ENCODE results near the gene KRTAP10-5. TPM values are rescaled to one million over a fixed set of nuclear protein-coding genes. Genes with fewer than 3 reads are reported as not detected.

The KRTAP10-5 gene
- total RNA-seq, 1 experiment from 2014 or later: not detected

DNA sequence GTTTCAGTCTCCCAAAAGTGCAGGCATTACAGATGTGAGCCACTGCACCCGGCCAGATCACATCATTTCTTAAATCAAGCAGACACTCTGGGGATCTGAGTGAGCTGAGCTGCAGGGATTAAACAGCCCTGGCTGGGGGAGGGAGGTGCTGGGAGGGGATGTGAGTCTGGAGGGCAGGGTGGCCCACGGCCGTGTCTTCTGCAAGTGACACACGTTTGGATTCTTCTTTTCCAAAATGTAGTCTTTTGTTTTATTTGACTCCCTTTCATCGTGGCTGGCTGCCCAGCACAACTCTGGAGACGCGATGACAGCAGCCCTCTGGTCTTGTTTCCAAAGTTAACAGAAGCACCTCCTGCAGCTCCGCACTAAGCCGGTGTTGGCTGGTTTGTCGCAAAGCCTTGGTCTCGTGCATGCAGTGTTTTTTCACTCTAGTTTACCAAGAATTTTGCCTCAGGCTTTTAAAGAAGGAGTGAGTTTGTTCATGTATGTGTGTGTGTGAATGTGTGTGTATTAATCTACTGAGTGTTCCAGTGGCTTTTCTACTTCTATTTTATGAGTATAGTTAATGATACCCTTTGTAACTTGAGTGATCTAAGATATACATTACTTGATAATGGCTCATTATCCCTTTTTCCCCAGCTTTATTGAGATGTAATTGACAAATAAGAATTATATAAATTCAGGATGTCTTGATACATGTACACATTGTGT lies 2.8 kb upstream of the KRTAP10-5 start:
- H3K9ac ChIP-seq (ENCODE audit: low read length): no peak overlapping the region
- no peak overlapping the region for H3K4me2 ChIP-seq (ENCODE audit: low read length)
- no peaks in the 10 kb centered on the region for H4K20me1 ChIP-seq (ENCODE audit: insufficient read depth)
- H3K4me1 ChIP-seq (ENCODE audit: control insufficient read depth in 1 of 2, insufficient read depth in 2 of 2, low read length in 2 of 2): no peaks in the 10 kb centered on the region
- DNase-seq (ENCODE audit: low read depth, low spot score): no peak
- RAD21 ChIA-PET (ENCODE audit: low non-redundant PET in 1 of 2, low total read pairs in 2 of 2, uncharacterized antibody in 2 of 2, unreplicated experiment in 2 of 2): no interaction called here
- H3K9me2 ChIP-seq (ENCODE audit: insufficient read depth): no peaks in the 10 kb centered on the region
- no peak overlapping the region for H3K27ac ChIP-seq (ENCODE audit: low read depth, low read length)
- H3K79me2 ChIP-seq (ENCODE audit: insufficient read depth, low read length): no peaks in the 10 kb centered on the region
- BruUV-seq (replicated peaks): no TSS peak
- intact Hi-C loops (cut with micrococcal nuclease): no loop called here
- POLR2A ChIA-PET: no interaction called here
- H3K9me3 ChIP-seq (ENCODE audit: control insufficient read depth in 1 of 2, insufficient read depth in 1 of 2, low read depth in 1 of 2, low read length in 2 of 2): no peaks in the 10 kb centered on the region
- TF ChIP-seq SRF (IDR thresholded peaks at IDR 0.05; ENCODE audit: low read depth): no peak
- TF ChIP-seq FOSL1 (IDR thresholded peaks at IDR 0.05; ENCODE audit: low read depth): no peak
- TF ChIP-seq ELF1 (IDR thresholded peaks at IDR 0.05; ENCODE audit: borderline replicate concordance, low read depth): no peak
- no peak for TF ChIP-seq SP1 (IDR thresholded peaks at IDR 0.05; ENCODE audit: low read depth)
- TF ChIP-seq, protein P1, sequence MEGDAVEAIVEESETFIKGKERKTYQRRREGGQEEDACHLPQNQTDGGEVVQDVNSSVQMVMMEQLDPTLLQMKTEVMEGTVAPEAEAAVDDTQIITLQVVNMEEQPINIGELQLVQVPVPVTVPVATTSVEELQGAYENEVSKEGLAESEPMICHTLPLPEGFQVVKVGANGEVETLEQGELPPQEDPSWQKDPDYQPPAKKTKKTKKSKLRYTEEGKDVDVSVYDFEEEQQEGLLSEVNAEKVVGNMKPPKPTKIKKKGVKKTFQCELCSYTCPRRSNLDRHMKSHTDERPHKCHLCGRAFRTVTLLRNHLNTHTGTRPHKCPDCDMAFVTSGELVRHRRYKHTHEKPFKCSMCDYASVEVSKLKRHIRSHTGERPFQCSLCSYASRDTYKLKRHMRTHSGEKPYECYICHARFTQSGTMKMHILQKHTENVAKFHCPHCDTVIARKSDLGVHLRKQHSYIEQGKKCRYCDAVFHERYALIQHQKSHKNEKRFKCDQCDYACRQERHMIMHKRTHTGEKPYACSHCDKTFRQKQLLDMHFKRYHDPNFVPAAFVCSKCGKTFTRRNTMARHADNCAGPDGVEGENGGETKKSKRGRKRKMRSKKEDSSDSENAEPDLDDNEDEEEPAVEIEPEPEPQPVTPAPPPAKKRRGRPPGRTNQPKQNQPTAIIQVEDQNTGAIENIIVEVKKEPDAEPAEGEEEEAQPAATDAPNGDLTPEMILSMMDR (IDR thresholded peaks at IDR 0.05 in 2 of 3, conservative IDR thresholded peaks at IDR 0.05 in 1 of 3; ENCODE audit: borderline replicate concordance in 1 of 3, insufficient read depth in 1 of 3, low read depth in 2 of 3, low read length in 2 of 3): no peak
- no peak for TF ChIP-seq EGR1 (IDR thresholded peaks at IDR 0.05; ENCODE audit: low read depth)
- TF ChIP-seq CEBPB (IDR thresholded peaks at IDR 0.05; ENCODE audit: low read depth): no peak
- H3K36me3 ChIP-seq (ENCODE audit: control insufficient read depth in 1 of 2, insufficient read depth in 2 of 2, low read length in 2 of 2): no peaks in the 10 kb centered on the region
- ATAC-seq: no peak
- H3K27me3 ChIP-seq (ENCODE audit: insufficient read depth, low read length): peaks cover 25% of the 10 kb centered on the region
- H2AFZ ChIP-seq (ENCODE audit: low read depth, low read length, poor library complexity, severe bottlenecking): no peak overlapping the region
- no peak overlapping the region for H3K4me3 ChIP-seq (replicated peaks in 1 of 2; ENCODE audit: low read depth in 1 of 2, low read length in 2 of 2)
- CTCF ChIA-PET: no interaction called here

DNA sequence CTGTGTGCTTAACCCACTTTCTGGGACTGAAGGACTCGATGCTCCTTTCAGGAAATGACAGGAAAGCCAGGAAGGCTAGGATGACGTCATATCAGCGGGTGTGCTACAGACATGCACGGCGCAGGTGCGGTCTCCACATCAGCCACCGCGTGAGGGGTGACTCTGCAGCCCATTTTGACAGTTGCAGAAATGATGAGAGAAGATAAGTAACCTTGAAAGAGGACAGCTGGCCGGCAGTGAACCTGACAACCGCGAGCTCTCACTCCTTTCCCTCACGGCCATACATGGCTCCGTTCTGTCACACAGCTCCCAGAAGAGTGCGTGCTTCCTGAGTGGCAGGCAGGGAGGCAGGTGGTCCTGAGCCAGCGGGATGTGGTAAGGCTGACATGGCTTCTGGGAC lies 1.7 kb upstream of the KRTAP10-5 start:
- Histone ChIP-seq H3K27me3 (ENCODE audit: insufficient read depth, low read length) (peaks cover 25% of the 10 kb centered on the region), H3K36me3 (ENCODE audit: control insufficient read depth in 1 of 2, insufficient read depth in 2 of 2, low read length in 2 of 2) (no peaks in the 10 kb centered on the region), H3K9ac (ENCODE audit: low read length) (no peak overlapping the region), H3K9me2 (ENCODE audit: insufficient read depth) (no peaks in the 10 kb centered on the region), H3K4me3 (replicated peaks in 1 of 2; ENCODE audit: low read depth in 1 of 2, low read length in 2 of 2) (no peak overlapping the region), H3K27ac (ENCODE audit: low read depth, low read length) (no peak overlapping the region), H2AFZ (ENCODE audit: low read depth, low read length, poor library complexity, severe bottlenecking) (no peak overlapping the region), H3K79me2 (ENCODE audit: insufficient read depth, low read length) (no peaks in the 10 kb centered on the region), H3K9me3 (ENCODE audit: control insufficient read depth in 1 of 2, insufficient read depth in 1 of 2, low read depth in 1 of 2, low read length in 2 of 2) (no peaks in the 10 kb centered on the region; a peak in 2 of 4 replicates), H3K4me2 (ENCODE audit: low read length) (no peak overlapping the region), H4K20me1 (ENCODE audit: insufficient read depth) (no peaks in the 10 kb centered on the region), H3K4me1 (ENCODE audit: control insufficient read depth in 1 of 2, insufficient read depth in 2 of 2, low read length in 2 of 2) (no peaks in the 10 kb centered on the region)
- ATAC-seq: no peak
- DNase-seq (ENCODE audit: low read depth, low spot score): no peak
- RAD21 ChIA-PET (ENCODE audit: low non-redundant PET in 1 of 2, low total read pairs in 2 of 2, uncharacterized antibody in 2 of 2, unreplicated experiment in 2 of 2): no interaction called here
- no TSS peak for BruUV-seq (replicated peaks)
- POLR2A ChIA-PET: no interaction called here
- CTCF ChIA-PET: no interaction called here
- intact Hi-C loops (cut with micrococcal nuclease): no loop called here
- TF ChIP-seq YY1 (IDR thresholded peaks at IDR 0.05; ENCODE audit: extremely low read depth, insufficient replicate concordance, low read depth, low read length) (no peak), SRF (IDR thresholded peaks at IDR 0.05; ENCODE audit: low read depth) (no peak), POLR2A (IDR thresholded peaks at IDR 0.05; ENCODE audit: borderline replicate concordance, extremely low read depth, insufficient read depth, insufficient read length) (no peak), CEBPB (IDR thresholded peaks at IDR 0.05; ENCODE audit: low read depth) (no peak), RAD21 (IDR thresholded peaks at IDR 0.05; ENCODE audit: low read depth) (no peak), JUND (IDR thresholded peaks at IDR 0.05) (no peak), EGR1 (IDR thresholded peaks at IDR 0.05; ENCODE audit: low read depth) (no peak), EZH2phosphoT487 (IDR thresholded peaks at IDR 0.05; ENCODE audit: borderline replicate concordance) (no peak), CBX3 (IDR thresholded peaks at IDR 0.05; ENCODE audit: low read depth) (no peak), SIN3A (IDR thresholded peaks at IDR 0.05; ENCODE audit: low read depth) (no peak), SP1 (IDR thresholded peaks at IDR 0.05; ENCODE audit: low read depth) (no peak), POLR2AphosphoS5 (IDR thresholded peaks at IDR 0.05; ENCODE audit: low read depth, low read length) (no peak)
- TF ChIP-seq, protein P2, sequence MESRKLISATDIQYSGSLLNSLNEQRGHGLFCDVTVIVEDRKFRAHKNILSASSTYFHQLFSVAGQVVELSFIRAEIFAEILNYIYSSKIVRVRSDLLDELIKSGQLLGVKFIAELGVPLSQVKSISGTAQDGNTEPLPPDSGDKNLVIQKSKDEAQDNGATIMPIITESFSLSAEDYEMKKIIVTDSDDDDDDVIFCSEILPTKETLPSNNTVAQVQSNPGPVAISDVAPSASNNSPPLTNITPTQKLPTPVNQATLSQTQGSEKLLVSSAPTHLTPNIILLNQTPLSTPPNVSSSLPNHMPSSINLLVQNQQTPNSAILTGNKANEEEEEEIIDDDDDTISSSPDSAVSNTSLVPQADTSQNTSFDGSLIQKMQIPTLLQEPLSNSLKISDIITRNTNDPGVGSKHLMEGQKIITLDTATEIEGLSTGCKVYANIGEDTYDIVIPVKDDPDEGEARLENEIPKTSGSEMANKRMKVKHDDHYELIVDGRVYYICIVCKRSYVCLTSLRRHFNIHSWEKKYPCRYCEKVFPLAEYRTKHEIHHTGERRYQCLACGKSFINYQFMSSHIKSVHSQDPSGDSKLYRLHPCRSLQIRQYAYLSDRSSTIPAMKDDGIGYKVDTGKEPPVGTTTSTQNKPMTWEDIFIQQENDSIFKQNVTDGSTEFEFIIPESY (IDR thresholded peaks at IDR 0.05; ENCODE audit: extremely low read depth, insufficient replicate concordance, low read length): no peak
- TF ChIP-seq, protein P3, sequence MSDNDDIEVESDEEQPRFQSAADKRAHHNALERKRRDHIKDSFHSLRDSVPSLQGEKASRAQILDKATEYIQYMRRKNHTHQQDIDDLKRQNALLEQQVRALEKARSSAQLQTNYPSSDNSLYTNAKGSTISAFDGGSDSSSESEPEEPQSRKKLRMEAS (IDR thresholded peaks at IDR 0.05): no peak
- TF ChIP-seq, protein P4, sequence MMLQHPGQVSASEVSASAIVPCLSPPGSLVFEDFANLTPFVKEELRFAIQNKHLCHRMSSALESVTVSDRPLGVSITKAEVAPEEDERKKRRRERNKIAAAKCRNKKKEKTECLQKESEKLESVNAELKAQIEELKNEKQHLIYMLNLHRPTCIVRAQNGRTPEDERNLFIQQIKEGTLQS (IDR thresholded peaks at IDR 0.05): no peak
